Measurements from ENCODE around the gene EPHB6.

GRCh38 chr7:142883145-142883544 lies 28.3 kb downstream of the EPHB6 start:
- TF ChIP-seq EZH2phosphoT487 (IDR thresholded peaks at IDR 0.05; ENCODE audit: borderline replicate concordance, low read depth, low read length) = no peak
- TF ChIP-seq, protein P1, sequence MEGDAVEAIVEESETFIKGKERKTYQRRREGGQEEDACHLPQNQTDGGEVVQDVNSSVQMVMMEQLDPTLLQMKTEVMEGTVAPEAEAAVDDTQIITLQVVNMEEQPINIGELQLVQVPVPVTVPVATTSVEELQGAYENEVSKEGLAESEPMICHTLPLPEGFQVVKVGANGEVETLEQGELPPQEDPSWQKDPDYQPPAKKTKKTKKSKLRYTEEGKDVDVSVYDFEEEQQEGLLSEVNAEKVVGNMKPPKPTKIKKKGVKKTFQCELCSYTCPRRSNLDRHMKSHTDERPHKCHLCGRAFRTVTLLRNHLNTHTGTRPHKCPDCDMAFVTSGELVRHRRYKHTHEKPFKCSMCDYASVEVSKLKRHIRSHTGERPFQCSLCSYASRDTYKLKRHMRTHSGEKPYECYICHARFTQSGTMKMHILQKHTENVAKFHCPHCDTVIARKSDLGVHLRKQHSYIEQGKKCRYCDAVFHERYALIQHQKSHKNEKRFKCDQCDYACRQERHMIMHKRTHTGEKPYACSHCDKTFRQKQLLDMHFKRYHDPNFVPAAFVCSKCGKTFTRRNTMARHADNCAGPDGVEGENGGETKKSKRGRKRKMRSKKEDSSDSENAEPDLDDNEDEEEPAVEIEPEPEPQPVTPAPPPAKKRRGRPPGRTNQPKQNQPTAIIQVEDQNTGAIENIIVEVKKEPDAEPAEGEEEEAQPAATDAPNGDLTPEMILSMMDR (conservative IDR thresholded peaks at IDR 0.05; ENCODE audit: low read length) = no peak

Measured in OCI-LY7 (cell line).